ENCODE data around the gene ELP2. TPM values are rescaled to one million over a fixed set of nuclear protein-coding genes. Genes with fewer than 3 reads are reported as not detected.

ELP2 gene
- total and polyA plus RNA-seq, 9 of the 15 experiments (the other 6 are each of a cell fraction or from before 2014, with no cell fraction given), result 76.8 to 192 (median 140) TPM

DNA sequence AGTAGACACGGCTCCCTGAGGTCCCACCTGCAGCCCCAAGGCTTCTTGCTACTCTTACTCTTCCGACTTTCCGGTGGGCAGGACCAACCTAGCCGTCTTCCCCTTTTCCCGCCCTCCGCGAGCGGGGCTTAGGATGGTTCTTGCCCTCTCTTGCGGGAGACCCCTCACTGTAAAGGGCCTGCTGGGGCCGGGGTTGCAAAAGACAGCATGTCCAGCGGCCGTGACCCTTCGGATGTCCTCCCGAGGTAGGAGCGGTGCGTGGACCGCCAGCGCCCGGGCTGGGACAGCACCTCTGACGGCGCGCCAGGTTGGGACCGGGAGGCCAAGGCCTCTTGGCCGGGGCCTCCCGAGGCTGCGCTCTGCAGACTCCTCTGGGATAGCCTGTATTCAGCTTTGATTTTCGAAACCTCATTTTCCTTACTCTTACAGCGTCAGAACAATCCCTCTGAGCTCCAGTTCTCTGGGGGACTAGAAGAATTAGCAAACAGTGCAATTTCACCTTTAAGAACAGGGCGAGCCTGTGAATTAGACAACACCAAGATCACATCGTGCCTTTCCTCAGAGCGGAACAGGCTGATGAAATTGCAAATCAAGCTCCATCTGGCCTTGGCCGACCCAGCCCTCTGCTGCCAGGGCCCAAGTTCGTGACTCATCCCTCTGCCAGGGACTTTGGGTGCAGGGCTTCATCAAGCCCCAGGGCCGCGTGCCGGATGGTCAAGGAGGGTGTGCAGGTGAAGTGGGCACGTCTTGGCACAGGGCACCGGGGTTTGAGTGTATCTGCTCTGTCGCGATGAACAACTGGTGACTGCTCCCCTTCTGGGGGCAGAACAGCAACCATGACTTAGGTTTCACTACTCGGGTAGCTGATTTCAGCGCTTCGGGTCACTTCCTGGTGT is 58.4 kb downstream of the ELP2 start (continued):
- TF ChIP-seq, protein P1, sequence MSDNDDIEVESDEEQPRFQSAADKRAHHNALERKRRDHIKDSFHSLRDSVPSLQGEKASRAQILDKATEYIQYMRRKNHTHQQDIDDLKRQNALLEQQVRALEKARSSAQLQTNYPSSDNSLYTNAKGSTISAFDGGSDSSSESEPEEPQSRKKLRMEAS (CRISPR knock-in tag; IDR thresholded peaks at IDR 0.05), result peak; percentile 30
- TF ChIP-seq BMI1 (IDR thresholded peaks at IDR 0.05; ENCODE audit: low read length) (no peak), SMARCB1 (IDR thresholded peaks at IDR 0.05; ENCODE audit: insufficient read length, low read depth) (no peak), MCM5 (IDR thresholded peaks at IDR 0.05; ENCODE audit: low read depth) (no peak), ZNF239 (CRISPR knock-in tag; IDR thresholded peaks at IDR 0.05) (no peak), CBX8 (IDR thresholded peaks at IDR 0.05; ENCODE audit: borderline replicate concordance, extremely low read depth, low read depth, low read length, poor library complexity, severe bottlenecking) (no peak), ZFP36 (IDR thresholded peaks at IDR 0.05; ENCODE audit: low read depth, low read length, partially characterized antibody) (no peak), JUN (IDR thresholded peaks at IDR 0.05; ENCODE audit: borderline replicate concordance, low read depth, low read length) (0 out of 2 replicates have a peak, but pooled peaks have one; percentile 54), JUN (CRISPR knock-in tag; IDR thresholded peaks at IDR 0.05; ENCODE audit: borderline replicate concordance) (no peak), ZNF12 (CRISPR knock-in tag; IDR thresholded peaks at IDR 0.05) (no peak), SREBF1 (IDR thresholded peaks at IDR 0.05; ENCODE audit: borderline replicate concordance, low read depth, low read length) (no peak), DACH1 (IDR thresholded peaks at IDR 0.05; ENCODE audit: partially characterized antibody) (no peak)
- TF ChIP-seq, protein P2, sequence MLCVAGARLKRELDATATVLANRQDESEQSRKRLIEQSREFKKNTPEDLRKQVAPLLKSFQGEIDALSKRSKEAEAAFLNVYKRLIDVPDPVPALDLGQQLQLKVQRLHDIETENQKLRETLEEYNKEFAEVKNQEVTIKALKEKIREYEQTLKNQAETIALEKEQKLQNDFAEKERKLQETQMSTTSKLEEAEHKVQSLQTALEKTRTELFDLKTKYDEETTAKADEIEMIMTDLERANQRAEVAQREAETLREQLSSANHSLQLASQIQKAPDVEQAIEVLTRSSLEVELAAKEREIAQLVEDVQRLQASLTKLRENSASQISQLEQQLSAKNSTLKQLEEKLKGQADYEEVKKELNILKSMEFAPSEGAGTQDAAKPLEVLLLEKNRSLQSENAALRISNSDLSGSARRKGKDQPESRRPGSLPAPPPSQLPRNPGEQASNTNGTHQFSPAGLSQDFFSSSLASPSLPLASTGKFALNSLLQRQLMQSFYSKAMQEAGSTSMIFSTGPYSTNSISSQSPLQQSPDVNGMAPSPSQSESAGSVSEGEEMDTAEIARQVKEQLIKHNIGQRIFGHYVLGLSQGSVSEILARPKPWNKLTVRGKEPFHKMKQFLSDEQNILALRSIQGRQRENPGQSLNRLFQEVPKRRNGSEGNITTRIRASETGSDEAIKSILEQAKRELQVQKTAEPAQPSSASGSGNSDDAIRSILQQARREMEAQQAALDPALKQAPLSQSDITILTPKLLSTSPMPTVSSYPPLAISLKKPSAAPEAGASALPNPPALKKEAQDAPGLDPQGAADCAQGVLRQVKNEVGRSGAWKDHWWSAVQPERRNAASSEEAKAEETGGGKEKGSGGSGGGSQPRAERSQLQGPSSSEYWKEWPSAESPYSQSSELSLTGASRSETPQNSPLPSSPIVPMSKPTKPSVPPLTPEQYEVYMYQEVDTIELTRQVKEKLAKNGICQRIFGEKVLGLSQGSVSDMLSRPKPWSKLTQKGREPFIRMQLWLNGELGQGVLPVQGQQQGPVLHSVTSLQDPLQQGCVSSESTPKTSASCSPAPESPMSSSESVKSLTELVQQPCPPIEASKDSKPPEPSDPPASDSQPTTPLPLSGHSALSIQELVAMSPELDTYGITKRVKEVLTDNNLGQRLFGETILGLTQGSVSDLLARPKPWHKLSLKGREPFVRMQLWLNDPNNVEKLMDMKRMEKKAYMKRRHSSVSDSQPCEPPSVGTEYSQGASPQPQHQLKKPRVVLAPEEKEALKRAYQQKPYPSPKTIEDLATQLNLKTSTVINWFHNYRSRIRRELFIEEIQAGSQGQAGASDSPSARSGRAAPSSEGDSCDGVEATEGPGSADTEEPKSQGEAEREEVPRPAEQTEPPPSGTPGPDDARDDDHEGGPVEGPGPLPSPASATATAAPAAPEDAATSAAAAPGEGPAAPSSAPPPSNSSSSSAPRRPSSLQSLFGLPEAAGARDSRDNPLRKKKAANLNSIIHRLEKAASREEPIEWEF (CRISPR knock-in tag; IDR thresholded peaks at IDR 0.05), result no peak
- TF ChIP-seq, protein P3, sequence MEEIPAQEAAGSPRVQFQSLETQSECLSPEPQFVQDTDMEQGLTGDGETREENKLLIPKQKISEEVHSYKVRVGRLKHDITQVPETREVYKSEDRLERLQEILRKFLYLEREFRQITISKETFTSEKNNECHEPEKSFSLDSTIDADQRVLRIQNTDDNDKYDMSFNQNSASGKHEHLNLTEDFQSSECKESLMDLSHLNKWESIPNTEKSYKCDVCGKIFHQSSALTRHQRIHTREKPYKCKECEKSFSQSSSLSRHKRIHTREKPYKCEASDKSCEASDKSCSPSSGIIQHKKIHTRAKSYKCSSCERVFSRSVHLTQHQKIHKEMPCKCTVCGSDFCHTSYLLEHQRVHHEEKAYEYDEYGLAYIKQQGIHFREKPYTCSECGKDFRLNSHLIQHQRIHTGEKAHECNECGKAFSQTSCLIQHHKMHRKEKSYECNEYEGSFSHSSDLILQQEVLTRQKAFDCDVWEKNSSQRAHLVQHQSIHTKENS (CRISPR knock-in tag; IDR thresholded peaks at IDR 0.05), result no peak
- TF ChIP-seq, protein P4, sequence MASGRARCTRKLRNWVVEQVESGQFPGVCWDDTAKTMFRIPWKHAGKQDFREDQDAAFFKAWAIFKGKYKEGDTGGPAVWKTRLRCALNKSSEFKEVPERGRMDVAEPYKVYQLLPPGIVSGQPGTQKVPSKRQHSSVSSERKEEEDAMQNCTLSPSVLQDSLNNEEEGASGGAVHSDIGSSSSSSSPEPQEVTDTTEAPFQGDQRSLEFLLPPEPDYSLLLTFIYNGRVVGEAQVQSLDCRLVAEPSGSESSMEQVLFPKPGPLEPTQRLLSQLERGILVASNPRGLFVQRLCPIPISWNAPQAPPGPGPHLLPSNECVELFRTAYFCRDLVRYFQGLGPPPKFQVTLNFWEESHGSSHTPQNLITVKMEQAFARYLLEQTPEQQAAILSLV (tag; IDR thresholded peaks at IDR 0.05), result 0 out of 2 replicates have a peak, but pooled peaks have one; percentile 23
- TF ChIP-seq, protein P5, sequence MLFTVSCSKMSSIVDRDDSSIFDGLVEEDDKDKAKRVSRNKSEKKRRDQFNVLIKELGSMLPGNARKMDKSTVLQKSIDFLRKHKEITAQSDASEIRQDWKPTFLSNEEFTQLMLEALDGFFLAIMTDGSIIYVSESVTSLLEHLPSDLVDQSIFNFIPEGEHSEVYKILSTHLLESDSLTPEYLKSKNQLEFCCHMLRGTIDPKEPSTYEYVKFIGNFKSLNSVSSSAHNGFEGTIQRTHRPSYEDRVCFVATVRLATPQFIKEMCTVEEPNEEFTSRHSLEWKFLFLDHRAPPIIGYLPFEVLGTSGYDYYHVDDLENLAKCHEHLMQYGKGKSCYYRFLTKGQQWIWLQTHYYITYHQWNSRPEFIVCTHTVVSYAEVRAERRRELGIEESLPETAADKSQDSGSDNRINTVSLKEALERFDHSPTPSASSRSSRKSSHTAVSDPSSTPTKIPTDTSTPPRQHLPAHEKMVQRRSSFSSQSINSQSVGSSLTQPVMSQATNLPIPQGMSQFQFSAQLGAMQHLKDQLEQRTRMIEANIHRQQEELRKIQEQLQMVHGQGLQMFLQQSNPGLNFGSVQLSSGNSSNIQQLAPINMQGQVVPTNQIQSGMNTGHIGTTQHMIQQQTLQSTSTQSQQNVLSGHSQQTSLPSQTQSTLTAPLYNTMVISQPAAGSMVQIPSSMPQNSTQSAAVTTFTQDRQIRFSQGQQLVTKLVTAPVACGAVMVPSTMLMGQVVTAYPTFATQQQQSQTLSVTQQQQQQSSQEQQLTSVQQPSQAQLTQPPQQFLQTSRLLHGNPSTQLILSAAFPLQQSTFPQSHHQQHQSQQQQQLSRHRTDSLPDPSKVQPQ (CRISPR knock-in tag; IDR thresholded peaks at IDR 0.05; ENCODE audit: borderline replicate concordance), result no peak

Data from K562 (cell line).